NOMO-1 (cell line): ENCODE measurements around the gene ETF1.

Experiments used
- DNase-seq, 2 experiments: peaks; one replicate each; lab custom pipeline; 2025; ENCODE audit not compliant: unreplicated experiment in 2 of 2; lab: John Stamatoyannopoulos, UW

The ETF1 gene

GRCh38 chr5:138542956-138543729, at the start of gene ETF1:
ETF1 (minus strand) TSS chr5:138543236; CDS start chr5:138542918, 318 bp downstream.
- DNase-seq: peak; percentile 98 to 99

- DNase-seq: no peak
Observed at GRCh38 chr5:138588013-138588788, 45.2 kb upstream of the ETF1 start.

DNA sequence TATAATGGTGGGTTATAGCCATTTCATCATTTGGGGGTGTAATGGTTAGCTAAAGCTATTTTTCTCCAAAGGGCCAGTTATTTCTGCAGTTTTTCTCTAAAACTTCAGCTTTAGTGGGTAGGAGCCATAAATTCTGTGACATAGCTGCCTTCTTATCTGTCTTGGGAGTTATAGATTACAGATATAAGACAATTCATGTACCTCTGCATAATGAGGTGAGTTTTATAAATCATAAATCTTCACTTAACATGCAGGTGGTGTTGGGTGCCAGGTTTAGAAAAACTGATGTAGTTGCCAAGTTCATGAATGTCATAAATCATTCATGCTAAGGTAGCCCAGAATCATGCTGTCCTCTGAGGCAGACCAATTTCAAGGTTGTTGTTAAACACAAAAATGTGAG, 42.1 kb upstream of the ETF1 start:
- no peak for DNase-seq

GRCh38 chr5:138583984-138584637, 41.1 kb upstream of the ETF1 start:
- DNase-seq: no peak

DNA sequence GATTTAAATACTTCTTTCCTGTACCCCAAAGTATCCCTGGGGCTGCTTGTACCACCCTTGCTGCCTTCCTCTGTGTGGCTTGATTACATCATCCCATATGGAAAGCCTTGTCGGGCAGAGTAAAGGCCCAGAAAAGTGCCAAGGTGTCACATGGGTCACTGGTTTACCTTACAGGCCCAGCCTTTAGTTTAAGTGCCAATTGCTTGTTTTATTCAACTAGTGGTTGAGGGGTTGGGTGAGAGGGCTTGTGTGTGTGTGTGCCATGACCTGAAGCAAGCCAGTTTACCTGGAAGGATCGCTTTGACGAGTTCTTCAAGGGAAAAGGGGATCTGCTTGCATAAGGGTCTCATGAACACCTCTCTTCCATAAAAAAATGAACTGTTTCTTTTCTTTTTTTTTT, 39.9 kb upstream of the ETF1 start:
- DNase-seq: no peak

GRCh38 chr5:138580777-138581176, 37.7 kb upstream of the ETF1 start:
- no peak for DNase-seq

DNA sequence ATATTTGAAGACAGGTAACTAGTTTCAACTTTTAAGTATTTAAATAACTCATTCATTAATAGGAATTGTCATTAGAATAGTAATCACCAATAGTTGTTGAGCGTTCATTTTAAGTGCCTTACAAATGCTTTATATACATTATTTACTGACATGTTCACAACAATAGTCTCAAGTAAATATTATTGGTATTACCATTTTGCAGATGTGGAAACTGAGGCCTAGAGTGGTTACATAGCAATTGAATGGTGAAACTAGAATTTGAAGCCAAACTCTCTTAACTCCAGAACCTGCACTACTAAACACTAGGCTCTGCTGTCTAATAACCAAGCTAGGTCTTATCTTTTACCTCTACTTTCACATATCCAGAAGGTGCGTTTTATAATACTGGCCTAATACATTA, 37.0 kb upstream of the ETF1 start:
- DNase-seq: no peak

DNA sequence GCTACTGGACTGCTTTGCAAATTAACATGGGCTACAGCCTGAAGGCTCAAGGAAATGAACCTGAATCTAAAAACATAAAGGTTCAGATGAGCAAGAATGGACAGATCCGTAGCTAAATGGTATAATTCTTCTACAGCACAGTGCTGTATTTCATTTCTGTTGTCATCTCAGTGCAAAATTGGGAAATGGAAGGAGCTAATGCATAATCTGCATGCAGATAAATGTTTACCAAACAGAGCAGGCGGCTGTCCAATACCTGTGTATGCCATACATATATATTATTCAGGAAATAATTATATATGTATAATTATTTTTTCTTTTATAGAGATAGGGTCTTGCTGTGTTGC, 36.5 kb upstream of the ETF1 start:
- DNase-seq: no peak

DNA sequence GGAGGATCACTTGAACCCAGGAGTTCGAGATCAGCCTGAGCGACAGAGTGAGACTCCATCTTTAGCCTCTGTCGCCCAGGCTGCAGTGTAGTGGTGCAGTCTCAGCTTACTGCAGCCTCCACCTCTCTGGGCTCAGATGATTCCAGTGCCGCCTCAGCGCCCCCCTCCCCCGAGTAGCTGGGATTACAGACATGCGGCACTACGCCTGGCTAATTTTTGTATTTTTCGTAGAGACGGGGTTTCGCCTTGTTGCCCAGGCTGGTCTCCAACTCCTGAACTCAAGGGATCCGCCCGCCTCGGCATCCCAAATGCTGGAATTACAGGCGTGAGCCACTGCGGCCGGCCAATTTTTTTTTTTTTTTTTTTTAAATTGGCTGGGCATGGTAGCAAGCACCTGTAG, 34.4 kb upstream of the ETF1 start:
- no peak for DNase-seq

DNA sequence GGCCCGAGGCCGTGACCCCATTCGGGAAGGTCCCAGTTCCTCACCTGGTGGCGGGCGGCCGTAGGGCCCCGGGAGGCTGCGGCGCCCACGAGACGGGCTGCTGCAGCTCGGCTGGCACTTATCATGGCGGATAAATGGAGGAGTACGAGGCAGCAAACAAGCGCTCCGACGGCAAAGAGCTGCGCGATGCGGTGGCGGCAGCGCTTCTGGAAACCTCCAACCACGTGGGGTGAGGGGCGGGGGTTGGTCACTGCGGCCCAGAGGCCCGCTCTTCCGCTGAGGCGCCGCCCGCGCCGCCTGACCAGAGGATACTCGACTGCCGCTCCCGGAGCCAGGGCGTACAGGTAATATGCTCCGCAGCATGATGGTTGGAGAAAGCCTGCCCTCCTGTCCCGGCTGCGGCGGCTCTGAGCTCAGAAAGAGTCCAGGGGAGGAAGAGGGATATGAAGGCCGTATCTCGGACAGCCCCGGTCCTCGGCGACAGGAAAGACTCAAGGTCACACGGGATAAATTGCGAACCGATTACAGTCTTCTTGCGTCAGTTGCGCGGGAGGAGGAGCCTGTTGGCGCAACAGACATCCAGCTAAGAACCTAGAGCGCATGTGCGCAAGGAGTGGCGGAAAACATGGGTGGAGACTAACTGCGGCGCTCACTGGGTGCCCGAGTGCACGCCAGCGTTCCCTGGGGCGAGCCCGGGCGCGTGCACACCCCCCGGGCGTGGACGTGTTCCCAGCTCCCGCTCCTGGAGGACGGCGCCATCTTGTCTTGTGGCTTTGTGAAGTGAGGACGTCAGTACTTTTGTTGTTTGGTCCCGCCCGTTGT, 32.4 kb upstream of the ETF1 start, which contains the start of gene HSPA9:
HSPA9 (minus strand) TSS at position 208 of the 822 bp plus-strand sequence; CDS start at position 125, 83 bp downstream.
- DNase-seq: peak; percentile 97 to 98

GRCh38 chr5:138574744-138575193, 31.7 kb upstream of the ETF1 start:
- peak; percentile 51 to 64 for DNase-seq

GRCh38 chr5:138573949-138574670, 31.1 kb upstream of the ETF1 start:
- DNase-seq: peak in 1 of 2 experiments; percentile 27

GRCh38 chr5:138573223-138573622, 30.2 kb upstream of the ETF1 start:
- no peak for DNase-seq

GRCh38 chr5:138570871-138571270, 27.8 kb upstream of the ETF1 start:
- DNase-seq: no peak

DNA sequence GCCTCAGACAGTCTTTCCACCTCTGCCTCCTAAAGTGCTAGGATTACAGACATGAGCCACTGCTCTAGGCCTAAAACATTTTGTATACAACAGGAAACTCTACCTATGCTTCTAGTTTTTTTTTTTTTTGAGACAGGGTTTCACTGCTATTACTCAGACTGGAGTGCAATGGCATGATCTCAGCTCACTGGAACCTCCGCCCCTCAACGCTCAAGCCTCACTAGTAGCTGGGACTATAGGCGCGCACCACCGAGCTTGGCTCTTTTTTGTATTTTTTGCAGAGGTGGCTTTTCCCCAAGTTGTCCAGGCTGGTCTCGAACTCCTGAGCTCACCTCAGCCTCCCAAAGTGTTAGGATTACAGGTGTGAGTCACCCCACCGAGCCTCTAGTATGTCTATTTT, 26.7 kb upstream of the ETF1 start:
- no peak for DNase-seq

- DNase-seq: peak in 1 of 2 experiments; percentile 4
Observed at GRCh38 chr5:138568061-138568824, 25.2 kb upstream of the ETF1 start.

DNA sequence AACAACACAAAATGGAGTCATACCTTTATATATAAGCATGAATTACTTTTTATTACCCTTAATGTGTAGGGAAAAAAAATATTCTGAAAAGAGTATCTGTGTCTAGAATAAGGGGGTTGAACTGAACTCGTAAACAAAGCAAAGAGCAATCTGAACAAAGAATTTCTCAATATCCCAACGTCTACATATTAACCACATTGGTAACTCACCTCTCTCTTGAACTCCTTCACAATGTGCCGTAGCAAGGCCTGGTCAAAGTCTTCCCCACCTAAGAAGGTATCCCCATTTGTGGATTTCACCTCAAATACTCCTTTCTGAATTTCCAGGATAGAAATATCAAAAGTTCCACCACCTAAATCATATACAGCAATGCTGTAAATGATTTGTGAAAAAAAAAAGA, 23.8 kb upstream of the ETF1 start:
- DNase-seq: no peak

DNA sequence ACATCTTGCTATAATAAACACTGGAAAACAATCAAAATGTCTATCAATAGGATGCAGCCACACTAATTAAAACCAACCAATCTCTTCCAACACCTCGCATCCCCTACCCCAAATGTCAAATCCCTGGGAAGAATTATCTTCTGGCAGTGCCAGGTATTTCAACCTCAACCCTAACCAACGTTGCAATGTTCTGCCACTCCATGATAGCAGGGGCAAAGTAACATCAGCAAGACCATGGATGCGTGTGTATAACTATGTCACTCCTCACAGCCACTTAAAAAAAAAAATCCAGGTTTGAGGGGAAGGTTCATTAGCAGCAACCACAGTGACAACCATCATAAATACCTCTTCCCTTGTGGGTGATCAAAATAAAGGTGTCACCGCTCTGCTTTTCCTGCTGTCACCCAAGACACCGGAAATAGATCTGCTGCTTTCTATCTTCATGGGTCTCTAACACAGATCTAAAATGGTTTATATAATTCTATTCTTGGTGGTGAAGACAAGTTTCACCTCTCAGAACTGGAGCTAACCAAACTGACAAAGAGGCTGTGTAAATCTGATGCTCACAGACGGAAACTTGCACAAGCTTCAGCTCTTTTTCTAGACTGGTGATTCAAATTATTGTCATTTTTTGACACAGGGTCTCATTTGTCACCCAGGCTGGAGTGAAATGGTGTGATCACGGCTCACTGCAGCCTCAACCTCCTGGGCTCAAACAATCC, 22.2 kb upstream of the ETF1 start:
- no peak for DNase-seq

DNA sequence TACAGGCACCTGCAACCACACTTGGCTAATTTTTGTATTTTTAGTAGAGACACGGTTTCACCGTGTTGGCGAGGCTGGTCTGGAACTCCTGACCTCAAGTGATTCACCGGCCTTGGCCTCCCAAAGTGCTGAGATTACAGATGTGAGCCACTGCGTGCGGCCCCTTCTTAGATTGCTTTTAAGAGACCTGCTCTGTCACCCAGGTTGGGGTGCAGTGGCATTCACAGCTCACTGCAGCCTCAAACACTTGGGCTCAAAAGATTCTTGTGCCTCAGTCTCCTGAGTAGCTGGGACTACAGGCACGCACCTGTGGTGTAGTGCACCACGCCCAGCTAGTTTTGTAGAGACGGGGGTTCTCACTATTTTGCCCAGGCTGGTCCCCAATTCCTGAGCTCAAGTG, 21.2 kb upstream of the ETF1 start:
- DNase-seq: no peak
